ENCODE data around the gene TFF2. TPM values are rescaled to one million over a fixed set of nuclear protein-coding genes. Genes with fewer than 3 reads are reported as not detected.

TFF2 gene
- polyA plus RNA-seq, 1 of the 3 experiments (the other 2 are of a cell fraction), result not detected

GRCh38 chr21:42375506-42375905, 24.7 kb upstream of the TFF2 start:
- H3K79me2 ChIP-seq (ENCODE audit: insufficient read depth), result no peaks in the 10 kb centered on the region
- no peak overlapping the region for H2AFZ ChIP-seq (ENCODE audit: low read depth)
- ChIA-PET CTCF (no interaction called here), POLR2A (no interaction called here)
- no peaks in the 10 kb centered on the region for H3K36me3 ChIP-seq (replicated peaks in 1 of 2; ENCODE audit: control insufficient read depth in 1 of 2, insufficient read depth in 2 of 2, low read length in 1 of 2)
- no peaks in the 10 kb centered on the region for H3K9me2 ChIP-seq
- H3K9ac ChIP-seq, result no peak overlapping the region
- H3K27me3 ChIP-seq (ENCODE audit: insufficient read depth), result no peaks in the 10 kb centered on the region
- 67% methylated on average over 7 of the region's 11 CpGs for WGBS (ENCODE audit: low lambda C conversion rate)
- no peaks in the 10 kb centered on the region for H3F3A ChIP-seq (replicated peaks; ENCODE audit: insufficient read depth)
- H3K4me2 ChIP-seq, result no peak overlapping the region
- H3K9me3 ChIP-seq, result no peaks in the 10 kb centered on the region
- no peak overlapping the region for H3K4me3 ChIP-seq (ENCODE audit: low read depth in 2 of 2, low read length in 1 of 2)
- TF ChIP-seq JUND (IDR thresholded peaks at IDR 0.05) (no peak), MEF2A (IDR thresholded peaks at IDR 0.05; ENCODE audit: borderline replicate concordance, low read depth) (no peak), GATA2 (CRISPR knock-in tag; IDR thresholded peaks at IDR 0.05) (no peak), SIN3A (IDR thresholded peaks at IDR 0.05; ENCODE audit: borderline replicate concordance, low read depth, low read length) (no peak), IRF3 (IDR thresholded peaks at IDR 0.05; ENCODE audit: low read depth, low read length) (no peak), POLR2AphosphoS5 (IDR thresholded peaks at IDR 0.05; ENCODE audit: low read depth, low read length) (no peak), CTCF (IDR thresholded peaks at IDR 0.05) (no peak), NFIC (IDR thresholded peaks at IDR 0.05; ENCODE audit: borderline replicate concordance) (no peak), MXI1 (IDR thresholded peaks at IDR 0.05; ENCODE audit: low read depth, low read length) (no peak), FOXJ3 (CRISPR knock-in tag; IDR thresholded peaks at IDR 0.05) (no peak), USF2 (IDR thresholded peaks at IDR 0.05; ENCODE audit: borderline replicate concordance, low read depth, low read length) (no peak)
- no peaks in the 10 kb centered on the region for H4K20me1 ChIP-seq (ENCODE audit: insufficient read depth)
- no peaks in the 10 kb centered on the region for H3K4me1 ChIP-seq (ENCODE audit: control insufficient read depth in 1 of 2, insufficient read depth in 2 of 2, low read depth in 1 of 2, low read length in 1 of 2)
- DNase-seq, result no peak
- H3K27ac ChIP-seq (ENCODE audit: low read depth in 2 of 2, low read length in 1 of 2), result no peak overlapping the region

GRCh38 chr21:42374864-42375499, 24.2 kb upstream of the TFF2 start:
- H3K27ac ChIP-seq (ENCODE audit: low read depth in 2 of 2, low read length in 1 of 2), result no peak overlapping the region
- CTCF ChIA-PET, result interaction anchor here (1.5 kb wide), 1 partner anchor 66 kb away, joined by 4 read pairs; no protein-coding TSS in a partner anchor
- DNase-seq, result no peak
- no peaks in the 10 kb centered on the region for H3K9me3 ChIP-seq
- no peaks in the 10 kb centered on the region for H3F3A ChIP-seq (replicated peaks; ENCODE audit: insufficient read depth)
- H4K20me1 ChIP-seq (ENCODE audit: insufficient read depth), result no peaks in the 10 kb centered on the region
- H3K4me3 ChIP-seq (ENCODE audit: low read depth in 2 of 2, low read length in 1 of 2), result no peak overlapping the region
- no peaks in the 10 kb centered on the region for H3K4me1 ChIP-seq (ENCODE audit: control insufficient read depth in 1 of 2, insufficient read depth in 2 of 2, low read depth in 1 of 2, low read length in 1 of 2)
- no peaks in the 10 kb centered on the region for H3K79me2 ChIP-seq (ENCODE audit: insufficient read depth)
- no peak overlapping the region for H3K9ac ChIP-seq
- no peaks in the 10 kb centered on the region for H3K36me3 ChIP-seq (replicated peaks in 1 of 2; ENCODE audit: control insufficient read depth in 1 of 2, insufficient read depth in 2 of 2, low read length in 1 of 2)
- WGBS (ENCODE audit: low lambda C conversion rate), result 52% methylated on average over 22 of the region's 23 CpGs
- H3K27me3 ChIP-seq (ENCODE audit: insufficient read depth), result no peaks in the 10 kb centered on the region
- no peak overlapping the region for H3K4me2 ChIP-seq
- POLR2A ChIA-PET, result no interaction called here
- H3K9me2 ChIP-seq, result no peaks in the 10 kb centered on the region
- no peak overlapping the region for H2AFZ ChIP-seq (ENCODE audit: low read depth)
- TF ChIP-seq SMC3 (IDR thresholded peaks at IDR 0.05; ENCODE audit: low read depth, low read length), result no peak
- TF ChIP-seq JUND (IDR thresholded peaks at IDR 0.05), result no peak
- TF ChIP-seq GABPA (IDR thresholded peaks at IDR 0.05; ENCODE audit: low read depth), result no peak
- no peak for TF ChIP-seq CTCF (IDR thresholded peaks at IDR 0.05)
- TF ChIP-seq ZBTB33 (IDR thresholded peaks at IDR 0.05; ENCODE audit: borderline replicate concordance, low read depth), result no peak
- no peak for TF ChIP-seq NRF1 (IDR thresholded peaks at IDR 0.05; ENCODE audit: low read depth, low read length)

Data from SK-N-SH (cell line).